Stomach (tissue), 4 donors: Measurements from ENCODE around the gene ANK2.

Experiments used
- POLR2A ChIP-seq, 4 donors: fragments of 450-650 bp; IDR thresholded peaks; one replicate each; pipeline ENCODE4 v1.6.1; 2016; ENCODE audit warnings: antibody characterized with exemption in 4 of 4, control low read depth in 2 of 4, mild to moderate bottlenecking in 1 of 4, moderate library complexity in 1 of 4
- POLR2AphosphoS5 ChIP-seq, 3 donors: sonication (generic); formaldehyde crosslinking; IDR thresholded peaks; one replicate each; pipeline ENCODE4 v1.6.1; 2016; ENCODE audit warnings: antibody characterized with exemption in 3 of 3
- TF ChIP-seq, protein P1 (sequence below), 7 experiments: fragments of 450-650 bp in 4 of 7; fragments of 200-600 bp in 3 of 7; sonication (generic) in 3 of 7; IDR thresholded peaks; one replicate each; pipeline ENCODE4 v1.5.1; 2016 to 2019; ENCODE audit warnings: antibody characterized with exemption in 7 of 7, control low read depth in 2 of 7, mild to moderate bottlenecking in 1 of 7

GRCh38 chr4:113057891-113058290 lies 8.4 kb downstream of the ANK2 start:
- TF ChIP-seq, protein P1, sequence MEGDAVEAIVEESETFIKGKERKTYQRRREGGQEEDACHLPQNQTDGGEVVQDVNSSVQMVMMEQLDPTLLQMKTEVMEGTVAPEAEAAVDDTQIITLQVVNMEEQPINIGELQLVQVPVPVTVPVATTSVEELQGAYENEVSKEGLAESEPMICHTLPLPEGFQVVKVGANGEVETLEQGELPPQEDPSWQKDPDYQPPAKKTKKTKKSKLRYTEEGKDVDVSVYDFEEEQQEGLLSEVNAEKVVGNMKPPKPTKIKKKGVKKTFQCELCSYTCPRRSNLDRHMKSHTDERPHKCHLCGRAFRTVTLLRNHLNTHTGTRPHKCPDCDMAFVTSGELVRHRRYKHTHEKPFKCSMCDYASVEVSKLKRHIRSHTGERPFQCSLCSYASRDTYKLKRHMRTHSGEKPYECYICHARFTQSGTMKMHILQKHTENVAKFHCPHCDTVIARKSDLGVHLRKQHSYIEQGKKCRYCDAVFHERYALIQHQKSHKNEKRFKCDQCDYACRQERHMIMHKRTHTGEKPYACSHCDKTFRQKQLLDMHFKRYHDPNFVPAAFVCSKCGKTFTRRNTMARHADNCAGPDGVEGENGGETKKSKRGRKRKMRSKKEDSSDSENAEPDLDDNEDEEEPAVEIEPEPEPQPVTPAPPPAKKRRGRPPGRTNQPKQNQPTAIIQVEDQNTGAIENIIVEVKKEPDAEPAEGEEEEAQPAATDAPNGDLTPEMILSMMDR (IDR thresholded peaks at IDR 0.05) = no peak
- TF ChIP-seq POLR2A (IDR thresholded peaks at IDR 0.05) = no peak
- no peak for TF ChIP-seq POLR2AphosphoS5 (IDR thresholded peaks at IDR 0.05)
